ENCODE results near the gene LYRM9.
"Not testable (repeated sequence)": the region's sequence is repeated elsewhere in the genome, so short reads cannot be mapped to it uniquely, and the experiment has no call there.

The LYRM9 gene

GRCh38 chr17:27891841-27892240, 1.3 kb downstream of the LYRM9 start:
- no peaks in the 10 kb centered on the region for H3K36me3 ChIP-seq (ENCODE audit: insufficient read depth, low read length)
- H3K27ac ChIP-seq: no peak overlapping the region
- no peaks in the 10 kb centered on the region for H3K9me3 ChIP-seq (ENCODE audit: low read depth, low read length)
- H3K9ac ChIP-seq (ENCODE audit: insufficient read length): no peak overlapping the region
- TF ChIP-seq FOXP2 (optimal IDR thresholded peaks at IDR 0.05; ENCODE audit: control extremely low read depth, extremely low read length, insufficient read depth) (no peak), POLR2AphosphoS5 (IDR thresholded peaks at IDR 0.05; ENCODE audit: borderline replicate concordance, low read depth, low read length) (no peak)
- no peak for DNase-seq (ENCODE audit: low read depth, low spot score)
- no peak overlapping the region for H3K4me3 ChIP-seq

- Histone ChIP-seq H3K27ac (no peak overlapping the region), H3K36me3 (ENCODE audit: insufficient read depth, low read length) (no peaks in the 10 kb centered on the region), H3K9ac (ENCODE audit: insufficient read length) (no peak overlapping the region), H3K4me3 (no peak overlapping the region), H3K9me3 (ENCODE audit: low read depth, low read length) (no peaks in the 10 kb centered on the region)
- DNase-seq (ENCODE audit: low read depth, low spot score): no peak
- no peak for TF ChIP-seq POLR2AphosphoS5 (IDR thresholded peaks at IDR 0.05; ENCODE audit: borderline replicate concordance, low read depth, low read length)
- TF ChIP-seq EZH2 (IDR thresholded peaks at IDR 0.05): no peak
- TF ChIP-seq FOXP2 (optimal IDR thresholded peaks at IDR 0.05; ENCODE audit: control extremely low read depth, extremely low read length, insufficient read depth): no peak
Measured at GRCh38 chr17:27889711-27890251, 3.4 kb downstream of the LYRM9 start.

- Histone ChIP-seq H3K9ac (ENCODE audit: insufficient read length) (no peak overlapping the region), H3K36me3 (ENCODE audit: insufficient read depth, low read length) (no peaks in the 10 kb centered on the region), H3K9me3 (ENCODE audit: low read depth, low read length) (no peaks in the 10 kb centered on the region), H3K4me3 (no peak overlapping the region), H3K27ac (no peak overlapping the region)
- DNase-seq (ENCODE audit: low read depth, low spot score): no peak
- TF ChIP-seq EZH2 (IDR thresholded peaks at IDR 0.05) (no peak), FOXP2 (optimal IDR thresholded peaks at IDR 0.05; ENCODE audit: control extremely low read depth, extremely low read length, insufficient read depth) (no peak), POLR2AphosphoS5 (IDR thresholded peaks at IDR 0.05; ENCODE audit: borderline replicate concordance, low read depth, low read length) (no peak)
Measured at GRCh38 chr17:27888945-27889344, 4.2 kb downstream of the LYRM9 start.

GRCh38 chr17:27888067-27888466, 5.1 kb downstream of the LYRM9 start:
- H3K9me3 ChIP-seq (ENCODE audit: low read depth, low read length): no peaks in the 10 kb centered on the region
- H3K9ac ChIP-seq (ENCODE audit: insufficient read length): no peak overlapping the region
- no peak for TF ChIP-seq EZH2 (IDR thresholded peaks at IDR 0.05)
- H3K27ac ChIP-seq: no peak overlapping the region
- DNase-seq (ENCODE audit: low read depth, low spot score): no peak
- no peak overlapping the region for H3K4me3 ChIP-seq
- H3K36me3 ChIP-seq (ENCODE audit: insufficient read depth, low read length): no peaks in the 10 kb centered on the region

- H3K9ac ChIP-seq (ENCODE audit: insufficient read length): not testable (repeated sequence)
Measured at GRCh38 chr17:27886348-27886906, 6.7 kb downstream of the LYRM9 start.

GRCh38 chr17:27882162-27882840, 10.9 kb downstream of the LYRM9 start:
- no peak for DNase-seq (ENCODE audit: low read depth, low spot score)
- H3K36me3 ChIP-seq (ENCODE audit: insufficient read depth, low read length): no peaks in the 10 kb centered on the region
- no peak for TF ChIP-seq FOXP2 (optimal IDR thresholded peaks at IDR 0.05; ENCODE audit: control extremely low read depth, extremely low read length, insufficient read depth)
- TF ChIP-seq EZH2 (IDR thresholded peaks at IDR 0.05): no peak
- no peak for TF ChIP-seq POLR2AphosphoS5 (IDR thresholded peaks at IDR 0.05; ENCODE audit: borderline replicate concordance, low read depth, low read length)
- H3K4me3 ChIP-seq: no peak overlapping the region
- no peak overlapping the region for H3K27ac ChIP-seq
- H3K9me3 ChIP-seq (ENCODE audit: low read depth, low read length): no peaks in the 10 kb centered on the region
- H3K9ac ChIP-seq (ENCODE audit: insufficient read length): no peak overlapping the region

More at GRCh38 chr17:27886348-27886906, 6.7 kb downstream of the LYRM9 start:
- H3K27ac ChIP-seq; H3K36me3 ChIP-seq (ENCODE audit: insufficient read depth, low read length); H3K4me3 ChIP-seq; DNase-seq (ENCODE audit: low read depth, low spot score); H3K9me3 ChIP-seq (ENCODE audit: low read depth, low read length): not testable (repeated sequence)

- H3K9ac ChIP-seq (ENCODE audit: insufficient read length): no peak overlapping the region
- H3K36me3 ChIP-seq (ENCODE audit: insufficient read depth, low read length): no peaks in the 10 kb centered on the region
- no peak for TF ChIP-seq FOXP2 (optimal IDR thresholded peaks at IDR 0.05; ENCODE audit: control extremely low read depth, extremely low read length, insufficient read depth)
- TF ChIP-seq POLR2AphosphoS5 (IDR thresholded peaks at IDR 0.05; ENCODE audit: borderline replicate concordance, low read depth, low read length): no peak
- no peak for TF ChIP-seq EZH2 (IDR thresholded peaks at IDR 0.05)
- no peak overlapping the region for H3K27ac ChIP-seq
- no peak overlapping the region for H3K4me3 ChIP-seq
- H3K9me3 ChIP-seq (ENCODE audit: low read depth, low read length): no peaks in the 10 kb centered on the region
- DNase-seq (ENCODE audit: low read depth, low spot score): no peak
Measured at GRCh38 chr17:27879987-27880608, 13.1 kb downstream of the LYRM9 start.

GRCh38 chr17:27878776-27879562, 14.2 kb downstream of the LYRM9 start:
- Histone ChIP-seq H3K36me3 (ENCODE audit: insufficient read depth, low read length) (no peaks in the 10 kb centered on the region), H3K27ac (no peak overlapping the region), H3K9ac (ENCODE audit: insufficient read length) (no peak overlapping the region), H3K9me3 (ENCODE audit: low read depth, low read length) (no peaks in the 10 kb centered on the region), H3K4me3 (no peak overlapping the region)
- TF ChIP-seq EZH2 (IDR thresholded peaks at IDR 0.05) (no peak), FOXP2 (optimal IDR thresholded peaks at IDR 0.05; ENCODE audit: control extremely low read depth, extremely low read length, insufficient read depth) (no peak), POLR2AphosphoS5 (IDR thresholded peaks at IDR 0.05; ENCODE audit: borderline replicate concordance, low read depth, low read length) (no peak)
- DNase-seq (ENCODE audit: low read depth, low spot score): no peak

Data from SK-N-MC (cell line).